ENCODE data around the gene KRT6C.

DNA sequence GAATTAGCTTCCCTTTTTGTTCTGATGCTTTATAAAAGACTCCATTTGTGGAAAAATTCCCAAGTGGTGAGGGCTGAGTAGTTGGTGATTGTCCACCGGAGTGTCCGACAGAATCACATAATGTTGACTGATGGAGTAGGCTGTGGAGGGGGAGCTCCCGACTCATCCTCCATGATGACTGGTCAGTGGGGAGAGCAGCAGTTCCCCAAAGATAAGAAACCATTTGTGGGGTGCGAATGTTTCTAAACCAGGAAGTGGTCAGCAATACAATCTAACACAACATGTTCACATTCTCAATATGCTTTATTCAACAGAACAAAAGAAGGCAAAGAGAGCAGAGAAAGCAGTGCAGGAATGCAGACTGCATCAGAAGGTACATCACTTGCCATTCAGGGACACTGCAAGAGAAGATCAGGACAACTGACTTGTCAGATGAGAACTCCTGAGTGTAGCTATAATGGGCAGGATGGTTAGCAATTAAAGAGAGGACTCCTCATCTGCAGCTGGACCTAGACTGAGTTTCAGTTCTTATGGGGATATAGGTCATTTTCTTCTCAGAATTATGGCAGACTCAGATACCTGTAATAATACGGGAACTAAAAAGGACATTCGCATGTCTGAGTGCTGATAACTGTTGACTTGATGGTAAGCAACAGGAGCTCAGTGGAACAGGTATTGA, 27.1 kb downstream of the KRT6C start:
- TF ChIP-seq, protein P1, sequence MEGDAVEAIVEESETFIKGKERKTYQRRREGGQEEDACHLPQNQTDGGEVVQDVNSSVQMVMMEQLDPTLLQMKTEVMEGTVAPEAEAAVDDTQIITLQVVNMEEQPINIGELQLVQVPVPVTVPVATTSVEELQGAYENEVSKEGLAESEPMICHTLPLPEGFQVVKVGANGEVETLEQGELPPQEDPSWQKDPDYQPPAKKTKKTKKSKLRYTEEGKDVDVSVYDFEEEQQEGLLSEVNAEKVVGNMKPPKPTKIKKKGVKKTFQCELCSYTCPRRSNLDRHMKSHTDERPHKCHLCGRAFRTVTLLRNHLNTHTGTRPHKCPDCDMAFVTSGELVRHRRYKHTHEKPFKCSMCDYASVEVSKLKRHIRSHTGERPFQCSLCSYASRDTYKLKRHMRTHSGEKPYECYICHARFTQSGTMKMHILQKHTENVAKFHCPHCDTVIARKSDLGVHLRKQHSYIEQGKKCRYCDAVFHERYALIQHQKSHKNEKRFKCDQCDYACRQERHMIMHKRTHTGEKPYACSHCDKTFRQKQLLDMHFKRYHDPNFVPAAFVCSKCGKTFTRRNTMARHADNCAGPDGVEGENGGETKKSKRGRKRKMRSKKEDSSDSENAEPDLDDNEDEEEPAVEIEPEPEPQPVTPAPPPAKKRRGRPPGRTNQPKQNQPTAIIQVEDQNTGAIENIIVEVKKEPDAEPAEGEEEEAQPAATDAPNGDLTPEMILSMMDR (conservative IDR thresholded peaks at IDR 0.05; ENCODE audit: low read depth in 2 of 2) = no peak
- no peak for TF ChIP-seq EZH2phosphoT487 (IDR thresholded peaks at IDR 0.05; ENCODE audit: unreplicated experiment)
- no peak for TF ChIP-seq CREB1 (CRISPR knock-in tag; IDR thresholded peaks at IDR 0.05; ENCODE audit: low read depth)
- TF ChIP-seq, protein P2, sequence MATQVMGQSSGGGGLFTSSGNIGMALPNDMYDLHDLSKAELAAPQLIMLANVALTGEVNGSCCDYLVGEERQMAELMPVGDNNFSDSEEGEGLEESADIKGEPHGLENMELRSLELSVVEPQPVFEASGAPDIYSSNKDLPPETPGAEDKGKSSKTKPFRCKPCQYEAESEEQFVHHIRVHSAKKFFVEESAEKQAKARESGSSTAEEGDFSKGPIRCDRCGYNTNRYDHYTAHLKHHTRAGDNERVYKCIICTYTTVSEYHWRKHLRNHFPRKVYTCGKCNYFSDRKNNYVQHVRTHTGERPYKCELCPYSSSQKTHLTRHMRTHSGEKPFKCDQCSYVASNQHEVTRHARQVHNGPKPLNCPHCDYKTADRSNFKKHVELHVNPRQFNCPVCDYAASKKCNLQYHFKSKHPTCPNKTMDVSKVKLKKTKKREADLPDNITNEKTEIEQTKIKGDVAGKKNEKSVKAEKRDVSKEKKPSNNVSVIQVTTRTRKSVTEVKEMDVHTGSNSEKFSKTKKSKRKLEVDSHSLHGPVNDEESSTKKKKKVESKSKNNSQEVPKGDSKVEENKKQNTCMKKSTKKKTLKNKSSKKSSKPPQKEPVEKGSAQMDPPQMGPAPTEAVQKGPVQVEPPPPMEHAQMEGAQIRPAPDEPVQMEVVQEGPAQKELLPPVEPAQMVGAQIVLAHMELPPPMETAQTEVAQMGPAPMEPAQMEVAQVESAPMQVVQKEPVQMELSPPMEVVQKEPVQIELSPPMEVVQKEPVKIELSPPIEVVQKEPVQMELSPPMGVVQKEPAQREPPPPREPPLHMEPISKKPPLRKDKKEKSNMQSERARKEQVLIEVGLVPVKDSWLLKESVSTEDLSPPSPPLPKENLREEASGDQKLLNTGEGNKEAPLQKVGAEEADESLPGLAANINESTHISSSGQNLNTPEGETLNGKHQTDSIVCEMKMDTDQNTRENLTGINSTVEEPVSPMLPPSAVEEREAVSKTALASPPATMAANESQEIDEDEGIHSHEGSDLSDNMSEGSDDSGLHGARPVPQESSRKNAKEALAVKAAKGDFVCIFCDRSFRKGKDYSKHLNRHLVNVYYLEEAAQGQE (IDR thresholded peaks at IDR 0.05; ENCODE audit: unreplicated experiment) = no peak
- no peak for TF ChIP-seq JUNB (IDR thresholded peaks at IDR 0.05; ENCODE audit: unreplicated experiment)
- no peak for TF ChIP-seq EZH2 (IDR thresholded peaks at IDR 0.05; ENCODE audit: low read depth, unreplicated experiment)
- TF ChIP-seq NANOG (IDR thresholded peaks at IDR 0.05; ENCODE audit: borderline replicate concordance) = no peak
- TF ChIP-seq, protein P3, sequence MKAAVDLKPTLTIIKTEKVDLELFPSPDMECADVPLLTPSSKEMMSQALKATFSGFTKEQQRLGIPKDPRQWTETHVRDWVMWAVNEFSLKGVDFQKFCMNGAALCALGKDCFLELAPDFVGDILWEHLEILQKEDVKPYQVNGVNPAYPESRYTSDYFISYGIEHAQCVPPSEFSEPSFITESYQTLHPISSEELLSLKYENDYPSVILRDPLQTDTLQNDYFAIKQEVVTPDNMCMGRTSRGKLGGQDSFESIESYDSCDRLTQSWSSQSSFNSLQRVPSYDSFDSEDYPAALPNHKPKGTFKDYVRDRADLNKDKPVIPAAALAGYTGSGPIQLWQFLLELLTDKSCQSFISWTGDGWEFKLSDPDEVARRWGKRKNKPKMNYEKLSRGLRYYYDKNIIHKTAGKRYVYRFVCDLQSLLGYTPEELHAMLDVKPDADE (IDR thresholded peaks at IDR 0.05) = no peak
- TF ChIP-seq POLR2AphosphoS5 (IDR thresholded peaks at IDR 0.05; ENCODE audit: low read depth) = no peak

Measured in GM23338 (cell line).